Liver (tissue), 9 donors: ENCODE data around the gene CXXC5. TPM values are rescaled to one million over a fixed set of nuclear protein-coding genes. Genes with fewer than 3 reads are reported as not detected.

Experiments used
- DNase-seq: peaks from one replicate; pipeline ENCODE4 v3.0.0-alpha.2; 2017; ENCODE audit warnings: low spot score
- H3K27ac ChIP-seq, 2 donors: one replicate each; pipeline ENCODE4 v1.7.0; 2013; ENCODE audit warnings: inconsistent platforms in 2 of 2, low read length in 2 of 2, control low read depth in 1 of 2, low read depth in 1 of 2, mild to moderate bottlenecking in 1 of 2
- H3K27me3 ChIP-seq, 4 donors: one replicate each; pipeline versions ENCODE4 v1.6.1 to v1.7.0; 2013; ENCODE audit warnings: low read length in 3 of 4, inconsistent platforms in 1 of 4, mild to moderate bottlenecking in 1 of 4, moderate library complexity in 1 of 4; ENCODE audit not compliant: control insufficient read depth in 4 of 4, insufficient read depth in 4 of 4
- H3K36me3 ChIP-seq, 4 donors: one replicate each; pipeline versions ENCODE4 v1.6.1 to v1.7.0; 2013; ENCODE audit warnings: low read length in 3 of 4, mild to moderate bottlenecking in 3 of 4, low read depth in 1 of 4, moderate library complexity in 1 of 4; ENCODE audit not compliant: control insufficient read depth in 4 of 4, insufficient read depth in 3 of 4
- H3K4me1 ChIP-seq, 4 donors: one replicate each; pipeline versions ENCODE4 v1.6.1 to v1.7.0; 2013; ENCODE audit warnings: low read length in 3 of 4, mild to moderate bottlenecking in 3 of 4, moderate library complexity in 1 of 4; ENCODE audit not compliant: control insufficient read depth in 4 of 4, insufficient read depth in 4 of 4
- H3K4me3 ChIP-seq, 3 donors: one replicate each; pipeline versions ENCODE4 v1.6.1 to v1.7.0; 2013; ENCODE audit warnings: low read length in 3 of 3, control low read depth in 1 of 3, low read depth in 1 of 3, mild to moderate bottlenecking in 1 of 3
- H3K9ac ChIP-seq, 2 donors: one replicate each; pipeline ENCODE4 v1.7.0; 2013; ENCODE audit warnings: low read length in 2 of 2, mild to moderate bottlenecking in 2 of 2, moderate library complexity in 2 of 2, control low read depth in 1 of 2, low read depth in 1 of 2
- H3K9me3 ChIP-seq, 4 donors: one replicate each; pipeline versions ENCODE4 v1.6.1 to v1.7.0; 2013; ENCODE audit warnings: low read length in 3 of 4; ENCODE audit not compliant: control insufficient read depth in 4 of 4
- ATF3 ChIP-seq: IDR thresholded peaks from 2 replicates; pipeline ENCODE4 v1.6.1; 2016; ENCODE audit warnings: antibody characterized with exemption
- CTCF ChIP-seq: fragments of 150-350 bp; IDR thresholded peaks from 2 replicates; pipeline ENCODE4 v1.5.1; 2017; ENCODE audit warnings: improper control_type of control experiment, low read depth, low read length; ENCODE audit not compliant: missing input control
- EGR1 ChIP-seq, 2 donors: IDR thresholded peaks; 2 replicates each; pipeline ENCODE4 v1.6.1; 2016 to 2018; ENCODE audit warnings: antibody characterized with exemption in 2 of 2, low read depth in 2 of 2
- FOXA1 ChIP-seq: IDR thresholded peaks from 2 replicates; pipeline ENCODE4 v1.6.1; 2016; ENCODE audit warnings: antibody characterized with exemption
- FOXA2 ChIP-seq: IDR thresholded peaks from 2 replicates; pipeline ENCODE4 v1.6.1; 2016; ENCODE audit warnings: antibody characterized with exemption
- GABPA ChIP-seq, 2 donors: IDR thresholded peaks in 1 of 2; conservative IDR thresholded peaks in 1 of 2; 2 replicates each; pipeline ENCODE4 v1.6.1; 2016; ENCODE audit warnings: antibody characterized with exemption in 2 of 2, mild to moderate bottlenecking in 1 of 2, moderate library complexity in 1 of 2
- HNF4A ChIP-seq, 2 donors: conservative IDR thresholded peaks; 2 replicates each; pipeline ENCODE4 v1.6.1; 2016; ENCODE audit warnings: antibody characterized with exemption in 2 of 2, mild to moderate bottlenecking in 2 of 2
- JUND ChIP-seq, 2 donors: IDR thresholded peaks; 2 replicates each; pipeline ENCODE4 v1.6.1; 2016; ENCODE audit warnings: antibody characterized with exemption in 2 of 2
- MAX ChIP-seq: IDR thresholded peaks from 2 replicates; pipeline ENCODE4 v1.6.1; 2016; ENCODE audit warnings: antibody characterized with exemption
- NR2F2 ChIP-seq: IDR thresholded peaks from 2 replicates; pipeline ENCODE4 v1.6.1; 2016; ENCODE audit warnings: antibody characterized with exemption
- RAD21 ChIP-seq, 2 donors: IDR thresholded peaks; 2 replicates each; pipeline ENCODE4 v1.6.1; 2016; ENCODE audit warnings: antibody characterized with exemption in 2 of 2, mild to moderate bottlenecking in 2 of 2
- REST ChIP-seq: IDR thresholded peaks from 2 replicates; pipeline ENCODE4 v1.6.1; 2016; ENCODE audit warnings: antibody characterized with exemption, mild to moderate bottlenecking
- RXRA ChIP-seq, 2 donors: IDR thresholded peaks; 2 replicates each; pipeline ENCODE4 v1.6.1; 2017 to 2018; ENCODE audit warnings: antibody characterized with exemption in 2 of 2, mild to moderate bottlenecking in 1 of 2
- SP1 ChIP-seq: IDR thresholded peaks from 2 replicates; pipeline ENCODE4 v1.6.1; 2018; ENCODE audit warnings: antibody characterized with exemption, mild to moderate bottlenecking
- TAF1 ChIP-seq: conservative IDR thresholded peaks from 2 replicates; pipeline ENCODE4 v1.6.1; 2016; ENCODE audit warnings: antibody characterized with exemption, mild to moderate bottlenecking
- ZBTB33 ChIP-seq: IDR thresholded peaks from 2 replicates; pipeline ENCODE4 v1.6.1; 2016; ENCODE audit warnings: antibody characterized with exemption
- whole genome bisulfite sequencing: extraction: QIAGEN DNeasy Blood & Tissue Kit; methylation state at CpG from one replicate; pipeline ENCODE4 v1.1.7; 2013; 5-methylcytosine and 5-hydroxymethylcytosine counted together
- polyA plus RNA-seq, 2 donors: library from polyadenylated mRNA; stranded (reverse) in 1 of 2; unstranded in 1 of 2; fragments of 200-250 nt in 1 of 2; fragments of >200 nt in 1 of 2; fragmentation: Nextera tagmentation in 1 of 2; extraction: Ambion mirVana in 1 of 2; gene quantifications; one replicate each; pipeline versions ENCODE4 v1.2.1 to v1.2.3, GENCODE V29; 2013 to 2015
- total RNA-seq, 2 donors: library from RNA; depleted of rRNA; stranded (reverse); fragments of >200 nt; gene quantifications; one replicate each; pipeline ENCODE4 v1.2.3, GENCODE V29; 2014
- donor health status: healthy.
- donor health status: healthy.
- donor health status: healthy.
- donor health status: healthy.
- donor health status: healthy.

Gene CXXC5
- total and polyA plus RNA-seq, 4 donors: 40.6 to 78.6 (median 64.5) TPM

GRCh38 chr5:139688088-139688702 is 40.0 kb downstream of the CXXC5 start:
- Histone ChIP-seq H3K9ac (no peak overlapping the region), H3K36me3 (peaks cover 0 to 7% (median 4%) of the 10 kb centered on the region in 4 donors), H3K27ac (no peak overlapping the region), H3K9me3 (no peaks in the 10 kb centered on the region), H3K4me3 (no peak overlapping the region), H3K27me3 (no peaks in the 10 kb centered on the region), H3K4me1 (peaks cover 37 to 69% (median 64%) of the 10 kb centered on the region in 4 donors)
- DNase-seq: no peak
- TF ChIP-seq TAF1: no peak
- 76% methylated on average over 14 of the region's 14 CpGs for WGBS

GRCh38 chr5:139688751-139689372 is 40.7 kb downstream of the CXXC5 start:
- H3K9ac ChIP-seq: no peak overlapping the region
- H3K4me1 ChIP-seq: peaks cover 37 to 66% (median 58%) of the 10 kb centered on the region in 4 donors
- WGBS: 72% methylated on average over 8 of the region's 8 CpGs
- H3K27ac ChIP-seq: no peak overlapping the region
- no peak for DNase-seq
- no peaks in the 10 kb centered on the region for H3K27me3 ChIP-seq
- TF ChIP-seq FOXA1 (no peak), REST (no peak), SP1 (no peak), RAD21 (IDR thresholded peaks at IDR 0.05) (no peak), MAX (no peak), TAF1 (no peak)
- H3K36me3 ChIP-seq: peaks cover 0 to 2% (median under 1%) of the 10 kb centered on the region in 4 donors
- H3K4me3 ChIP-seq: no peak overlapping the region
- H3K9me3 ChIP-seq: no peaks in the 10 kb centered on the region

- Histone ChIP-seq H3K27me3 (no peaks in the 10 kb centered on the region), H3K9ac (no peak overlapping the region), H3K27ac (peak overlapping the region; percentile 29 to 42), H3K36me3 (no peaks in the 10 kb centered on the region), H3K9me3 (no peaks in the 10 kb centered on the region), H3K4me1 (peaks cover 30 to 58% (median 51%) of the 10 kb centered on the region in 4 donors), H3K4me3 (no peak overlapping the region)
- 31% methylated on average over 16 of the region's 16 CpGs for WGBS
- no peak for DNase-seq
- no peak for TF ChIP-seq FOXA2
- TF ChIP-seq HNF4A (conservative IDR thresholded peaks at IDR 0.05): no peak
- no peak for TF ChIP-seq TAF1
- TF ChIP-seq RAD21 (IDR thresholded peaks at IDR 0.05): no peak
- TF ChIP-seq JUND (IDR thresholded peaks at IDR 0.05): no peak
- TF ChIP-seq NR2F2: no peak
- no peak for TF ChIP-seq RXRA (IDR thresholded peaks at IDR 0.05)
- no peak for TF ChIP-seq ATF3
- TF ChIP-seq CTCF: no peak
- TF ChIP-seq GABPA (IDR thresholded peaks at IDR 0.05 in 1 of 2, conservative IDR thresholded peaks at IDR 0.05 in 1 of 2): no peak
- TF ChIP-seq EGR1 (IDR thresholded peaks at IDR 0.05; ENCODE audit: low read depth in 2 of 2): no peak
- no peak for TF ChIP-seq FOXA1
- TF ChIP-seq ZBTB33: no peak
Measured at GRCh38 chr5:139689631-139690063, 41.5 kb downstream of the CXXC5 start.
